COR-L47 (cell line): ENCODE measurements around the gene MMP20.
"Not testable (repeated sequence)": the region's sequence is repeated elsewhere in the genome, so short reads cannot be mapped to it uniquely, and the experiment has no call there.

Experiments used
- DNase-seq: peaks from one replicate; lab custom pipeline; 2025; lab: John Stamatoyannopoulos, UW

MMP20 gene, protein sequence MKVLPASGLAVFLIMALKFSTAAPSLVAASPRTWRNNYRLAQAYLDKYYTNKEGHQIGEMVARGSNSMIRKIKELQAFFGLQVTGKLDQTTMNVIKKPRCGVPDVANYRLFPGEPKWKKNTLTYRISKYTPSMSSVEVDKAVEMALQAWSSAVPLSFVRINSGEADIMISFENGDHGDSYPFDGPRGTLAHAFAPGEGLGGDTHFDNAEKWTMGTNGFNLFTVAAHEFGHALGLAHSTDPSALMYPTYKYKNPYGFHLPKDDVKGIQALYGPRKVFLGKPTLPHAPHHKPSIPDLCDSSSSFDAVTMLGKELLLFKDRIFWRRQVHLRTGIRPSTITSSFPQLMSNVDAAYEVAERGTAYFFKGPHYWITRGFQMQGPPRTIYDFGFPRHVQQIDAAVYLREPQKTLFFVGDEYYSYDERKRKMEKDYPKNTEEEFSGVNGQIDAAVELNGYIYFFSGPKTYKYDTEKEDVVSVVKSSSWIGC

DNA sequence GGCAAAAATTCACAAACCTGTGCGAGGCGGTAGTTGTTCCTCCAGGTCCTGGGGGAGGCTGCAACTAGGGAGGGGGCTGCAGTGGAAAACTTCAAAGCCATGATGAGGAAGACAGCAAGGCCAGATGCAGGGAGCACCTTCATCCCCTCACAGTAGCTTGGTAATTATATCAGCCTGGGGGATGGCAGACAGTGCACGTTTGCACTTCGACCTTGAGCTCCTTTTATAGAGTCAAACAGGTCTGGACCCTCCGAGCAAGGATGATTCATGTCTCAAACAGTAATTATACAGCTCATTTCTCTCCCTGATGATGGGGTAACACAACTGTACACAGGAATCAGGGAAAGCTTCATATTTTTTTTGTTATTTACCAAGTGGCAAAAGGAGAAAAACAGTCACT is at the start of gene MMP20:
Gene MMP20 (minus strand): TSS at position 156 of the 400 bp plus-strand sequence. CDS start 13 bp downstream, at position 143.
- DNase-seq: no peak

DNA sequence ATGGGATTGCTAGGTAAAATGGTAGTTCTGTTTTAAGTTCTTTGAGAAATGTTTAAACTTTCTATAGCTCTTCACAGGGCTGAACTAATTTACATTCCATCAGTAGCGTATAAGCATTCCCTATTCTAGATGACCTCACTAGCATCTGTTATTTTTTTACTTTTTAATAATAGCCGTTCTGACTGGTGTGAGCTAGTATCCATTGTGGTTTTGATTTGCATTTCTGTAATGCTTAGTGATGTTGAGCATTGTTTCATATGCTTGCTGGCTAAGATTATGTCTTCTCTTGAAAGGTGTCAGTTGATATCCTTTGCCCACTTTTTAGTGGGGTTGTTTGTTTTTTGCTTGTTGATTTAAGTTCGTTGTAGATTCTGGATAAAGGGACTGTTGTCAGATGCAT is 44.5 kb upstream of the MMP20 start:
- DNase-seq: no peak

DNA sequence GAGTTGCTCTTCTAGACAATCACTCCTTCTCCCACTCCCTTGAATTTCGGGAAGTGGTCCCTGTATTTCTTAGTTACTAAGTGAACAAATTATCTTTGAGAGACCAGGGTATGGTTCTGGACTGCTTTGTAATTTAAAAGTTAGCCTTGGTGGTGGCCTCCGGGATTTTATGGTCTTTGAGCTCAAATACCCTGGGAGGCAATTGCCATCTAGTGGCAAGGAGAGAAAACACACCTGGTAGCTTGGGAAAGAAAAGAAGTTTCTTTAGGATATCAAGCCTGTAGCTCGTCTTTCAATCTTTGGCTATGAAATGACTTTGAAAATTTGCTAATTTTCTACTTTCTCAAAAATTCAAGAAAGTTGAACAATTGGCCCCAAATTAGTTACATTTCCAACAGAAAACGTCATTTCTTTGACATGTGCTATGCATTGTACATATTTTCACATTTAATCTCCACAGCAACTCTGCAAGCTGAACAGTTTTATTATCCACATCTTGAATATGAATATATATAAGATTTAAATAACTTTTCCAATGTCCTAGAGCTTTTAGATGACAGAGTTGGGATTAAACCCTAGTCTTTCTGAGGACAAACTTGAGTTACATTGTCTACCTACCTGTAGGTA is 41.3 kb upstream of the MMP20 start:
- peak; percentile 45 for DNase-seq

DNA sequence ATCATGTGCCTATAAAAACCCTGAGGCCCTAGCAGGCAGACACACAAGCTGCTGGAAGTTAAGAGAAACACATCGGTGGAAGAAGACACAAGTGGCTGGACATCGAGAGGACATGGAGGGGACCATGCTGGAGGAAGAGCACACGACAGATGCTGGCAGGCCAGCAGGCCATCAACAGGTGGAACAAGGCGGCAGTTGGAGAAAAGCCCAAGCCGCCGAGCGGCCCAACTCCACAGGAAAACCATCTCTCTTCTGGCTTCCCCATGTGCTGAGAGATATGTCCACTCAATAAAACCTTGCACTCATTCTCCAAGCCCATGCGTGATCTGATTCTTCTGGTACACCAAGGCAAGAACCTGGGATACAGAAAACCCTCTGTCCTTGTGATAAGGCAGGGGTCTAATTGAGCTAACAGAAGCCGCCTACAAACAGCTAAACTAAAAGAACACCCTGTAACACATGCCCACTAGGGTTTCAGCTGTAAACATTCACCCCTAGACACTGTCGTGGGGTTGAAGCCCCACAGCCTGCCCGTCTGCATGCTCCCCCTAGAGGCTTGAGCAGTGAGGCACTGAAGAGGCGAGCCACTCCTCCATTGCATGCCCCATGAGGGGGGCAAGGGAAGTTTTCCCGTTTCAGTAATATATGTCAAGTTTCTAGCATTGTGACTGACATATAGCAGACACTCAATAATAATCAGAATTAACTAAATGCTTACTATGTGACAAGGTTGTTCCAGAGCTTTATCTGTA is 39.0 kb upstream of the MMP20 start:
- DNase-seq: no peak

DNA sequence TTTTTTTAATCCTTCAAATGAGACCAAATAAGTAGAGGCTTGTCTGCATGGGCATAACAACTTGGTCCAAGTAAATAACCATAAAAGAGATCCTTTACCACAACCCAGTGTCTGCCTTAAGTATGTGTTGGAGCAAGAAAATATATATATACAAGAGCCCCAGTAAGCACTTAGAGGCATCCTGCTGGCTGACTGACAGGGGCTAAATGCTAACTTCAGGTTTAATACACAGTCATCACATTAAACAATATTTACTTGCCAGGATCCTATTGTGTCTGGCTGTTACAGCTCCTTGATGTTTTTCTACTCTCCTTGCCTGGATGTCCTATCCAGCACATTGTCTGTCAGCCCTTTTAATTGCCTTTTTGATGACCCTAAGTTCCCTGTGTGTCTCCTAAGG is 37.5 kb upstream of the MMP20 start:
- DNase-seq: peak; percentile 16

- no peak for DNase-seq
Observed at GRCh38 chr11:102661040-102661439, 35.9 kb upstream of the MMP20 start.

DNA sequence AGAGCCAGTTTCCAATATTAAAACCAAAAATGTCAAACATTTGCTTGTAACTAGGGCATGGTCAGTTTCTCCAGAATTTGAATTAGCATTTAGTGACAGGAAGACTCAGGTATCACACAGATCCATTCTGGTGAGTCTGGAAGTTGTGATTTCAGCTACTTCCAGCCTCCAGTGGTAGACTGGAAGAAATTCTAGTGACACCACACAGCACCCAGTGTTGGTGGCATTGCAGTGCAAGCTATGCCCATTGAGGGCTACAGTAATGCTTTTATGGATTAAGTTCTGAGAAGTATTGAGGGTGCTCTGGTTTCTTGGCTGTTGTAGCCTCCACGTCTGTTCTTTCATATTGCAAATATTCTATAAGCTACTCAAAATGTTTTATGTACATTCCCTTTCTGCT is 31.4 kb upstream of the MMP20 start:
- no peak for DNase-seq

DNA sequence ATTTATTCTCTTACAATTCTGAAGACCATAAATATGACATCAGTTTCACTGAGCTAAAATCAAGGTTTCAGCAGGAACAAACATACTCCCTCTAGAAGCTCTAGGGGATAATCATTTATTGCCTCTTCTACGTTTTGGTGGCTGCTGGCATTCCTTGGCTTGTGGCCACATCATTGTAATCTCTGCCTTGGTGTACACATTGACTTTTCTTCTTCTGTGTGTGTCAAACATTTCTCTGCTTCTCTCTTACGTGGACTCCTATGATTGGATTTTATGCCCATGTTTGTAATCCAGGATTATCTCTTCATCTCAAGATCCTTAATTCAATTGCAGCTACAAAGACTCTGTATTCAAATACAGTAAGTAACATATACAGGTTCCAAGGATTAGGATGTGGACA is 30.4 kb upstream of the MMP20 start:
- DNase-seq: no peak

- no peak for DNase-seq
Observed at GRCh38 chr11:102654761-102655160, 29.6 kb upstream of the MMP20 start.

- DNase-seq: no peak
Observed at GRCh38 chr11:102653744-102654291, 28.7 kb upstream of the MMP20 start.

DNA sequence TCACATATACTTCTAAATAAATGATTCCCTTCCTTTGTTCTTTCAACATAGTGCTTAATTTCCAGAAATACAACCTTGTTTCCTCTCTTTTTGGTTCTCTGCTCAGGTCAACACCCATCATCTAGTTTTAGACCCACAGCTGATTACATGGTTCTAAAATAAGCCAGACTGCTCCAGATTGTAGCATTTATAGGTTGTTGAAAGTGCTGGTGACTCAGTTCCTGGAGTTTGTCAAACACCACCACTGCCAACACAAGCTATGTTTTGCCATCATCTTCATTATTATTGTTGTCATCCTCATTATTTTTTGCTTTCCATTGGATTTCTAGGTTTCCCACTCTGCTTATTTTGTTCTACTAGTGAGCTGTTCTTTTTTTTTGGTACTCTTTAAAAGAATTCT is 22.3 kb upstream of the MMP20 start:
- DNase-seq: no peak

GRCh38 chr11:102643941-102644340 is 18.8 kb upstream of the MMP20 start:
- no peak for DNase-seq

- DNase-seq: no peak
Observed at GRCh38 chr11:102640946-102641345, 15.8 kb upstream of the MMP20 start.

DNA sequence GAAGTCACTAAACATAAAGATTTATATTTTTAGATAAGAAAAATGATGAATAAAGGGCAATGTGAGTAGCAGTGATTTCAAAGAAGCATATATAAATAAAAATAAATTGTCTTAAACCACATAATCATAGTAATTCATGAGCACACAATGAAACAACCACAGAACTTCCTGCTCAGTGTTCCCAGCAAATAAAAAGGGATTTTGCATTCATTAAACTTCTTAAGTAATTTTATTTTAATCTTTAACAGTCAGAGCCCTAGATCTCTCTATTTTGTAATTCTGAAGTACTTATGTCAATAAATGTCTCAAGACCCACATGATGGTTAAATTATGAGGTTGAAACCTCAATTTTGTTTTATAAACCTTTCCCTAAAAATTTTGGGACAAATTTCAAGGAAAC is 14.5 kb upstream of the MMP20 start:
- DNase-seq: no peak

GRCh38 chr11:102637731-102638130 is 12.6 kb upstream of the MMP20 start:
- DNase-seq: no peak

GRCh38 chr11:102633385-102634026 is 8.4 kb upstream of the MMP20 start:
- no peak for DNase-seq

DNA sequence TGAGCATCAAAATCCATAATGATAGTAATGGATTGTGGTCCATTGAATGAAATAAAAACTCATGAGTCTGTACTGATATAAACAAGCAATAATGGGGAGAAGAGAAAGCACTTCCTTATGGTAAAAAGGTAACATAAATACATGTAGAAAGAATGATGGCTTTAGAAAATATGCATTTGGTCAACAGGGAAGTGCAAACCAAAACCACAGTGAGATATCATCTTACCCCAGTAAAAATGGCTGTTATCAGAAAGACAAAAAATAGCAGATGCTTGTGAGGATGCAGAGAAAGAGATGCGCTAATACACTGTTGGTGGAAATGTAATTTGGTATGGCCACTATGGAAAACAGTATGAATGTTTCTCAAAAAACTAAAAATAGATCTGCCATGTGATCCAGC is 6.9 kb upstream of the MMP20 start:
- DNase-seq: no peak

GRCh38 chr11:102630598-102631448 is 5.7 kb upstream of the MMP20 start:
- no peak for DNase-seq

- not testable (repeated sequence) for DNase-seq
Observed at GRCh38 chr11:102629908-102630307, 4.8 kb upstream of the MMP20 start.

DNA sequence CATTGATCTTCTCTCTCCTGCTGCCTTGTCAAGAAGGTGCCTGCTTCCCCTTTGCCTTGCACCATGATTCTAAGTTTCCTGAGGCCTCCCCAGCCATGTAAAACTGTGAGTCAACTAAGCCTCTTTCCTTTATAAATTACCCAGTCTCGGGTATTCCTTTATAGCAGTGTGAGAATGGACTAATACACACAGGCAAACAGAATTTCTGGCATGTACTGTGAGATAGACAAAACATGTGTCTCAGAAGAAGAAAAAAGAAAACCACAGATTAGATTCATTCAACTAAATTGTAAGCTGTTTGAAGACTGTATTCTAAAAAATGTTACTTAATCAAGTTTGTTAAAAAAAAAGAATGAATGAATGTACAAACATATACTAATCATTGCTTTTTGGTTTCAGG is 1.5 kb upstream of the MMP20 start:
- no peak for DNase-seq

GRCh38 chr11:102623998-102624397 is 1.1 kb downstream of the MMP20 start:
- DNase-seq: no peak
